ENCODE data around the gene TSPAN5.

GRCh38 chr4:98632258-98632657 is 26.2 kb downstream of the TSPAN5 start:
- TF ChIP-seq ZNF221 (tag by site-specific recombination; IDR thresholded peaks at IDR 0.05; ENCODE audit: borderline replicate concordance) (no peak), CTCF (tag by site-specific recombination; IDR thresholded peaks at IDR 0.05) (no peak), PATZ1 (tag by site-specific recombination; IDR thresholded peaks at IDR 0.05) (no peak), REST (tag by site-specific recombination; IDR thresholded peaks at IDR 0.05) (no peak), ZNF747 (tag by site-specific recombination; IDR thresholded peaks at IDR 0.05) (no peak), ZNF768 (tag by site-specific recombination; IDR thresholded peaks at IDR 0.05) (no peak), BCL6B (tag by site-specific recombination; IDR thresholded peaks at IDR 0.05) (no peak), ZNF501 (tag by site-specific recombination; IDR thresholded peaks at IDR 0.05) (no peak)

Measured in HEK293 (cell line).